ENCODE data around the gene MOV10.

The MOV10 gene

GRCh38 chr1:112743174-112744008 is 68.9 kb downstream of the MOV10 start:
- DNase-seq, result no peak

GRCh38 chr1:112744009-112744578 is 69.6 kb downstream of the MOV10 start:
- peak; percentile 46 for DNase-seq

GRCh38 chr1:112748396-112748795 is 73.9 kb downstream of the MOV10 start:
- no peak for DNase-seq
